Skin epidermis (tissue), 12 donors: ENCODE results near the gene AIG1.
"Not testable (repeated sequence)": the region's sequence is repeated elsewhere in the genome, so short reads cannot be mapped to it uniquely, and the experiment has no call there.

ENCODE experiments used
- H3K27ac ChIP-seq, 21 experiments: fragments of 200-600 bp; sonication (generic) in 11 of 21; one replicate each; pipeline ENCODE4 v1.5.0; 2020; ENCODE audit warnings: mild to moderate bottlenecking in 3 of 21, inconsistent platforms in 2 of 21, moderate library complexity in 2 of 21
- H3K4me3 ChIP-seq, 7 experiments: fragments of 200-600 bp; sonication (generic) in 2 of 7; one replicate each; pipeline ENCODE4 v1.5.0; 2020; ENCODE audit warnings: inconsistent platforms in 2 of 7, mild to moderate bottlenecking in 2 of 7, moderate library complexity in 1 of 7

The AIG1 gene

DNA sequence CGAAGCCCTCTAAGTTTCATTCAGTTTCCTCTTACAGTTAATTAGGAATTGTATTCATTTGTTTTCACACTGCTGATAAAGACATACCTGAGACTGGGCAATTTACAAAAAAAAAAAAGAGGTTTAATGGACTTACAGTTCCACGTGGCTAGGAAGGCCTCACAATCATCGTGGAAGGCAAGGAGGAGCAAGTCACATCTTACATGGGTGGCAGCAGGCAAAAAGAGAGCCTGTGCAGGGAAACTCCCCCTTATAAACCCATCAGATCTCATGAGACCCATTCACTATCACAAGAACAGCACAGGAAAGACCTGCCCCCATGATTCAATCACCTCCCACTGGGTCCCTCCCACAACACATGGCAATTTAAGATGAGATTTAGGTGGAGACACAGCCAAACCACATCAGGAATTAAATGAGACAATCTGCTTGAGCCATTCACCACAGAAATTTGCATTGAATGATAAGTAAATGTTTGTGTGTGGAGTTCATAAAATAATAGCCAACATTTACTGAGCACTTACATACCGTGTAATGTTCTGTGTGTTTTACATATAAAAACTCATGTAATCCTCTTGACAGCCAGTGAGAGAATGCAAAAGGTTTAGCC lies 185.6 kb downstream of the AIG1 start:
- H3K27ac ChIP-seq, H3K4me3 ChIP-seq: not testable (repeated sequence)

DNA sequence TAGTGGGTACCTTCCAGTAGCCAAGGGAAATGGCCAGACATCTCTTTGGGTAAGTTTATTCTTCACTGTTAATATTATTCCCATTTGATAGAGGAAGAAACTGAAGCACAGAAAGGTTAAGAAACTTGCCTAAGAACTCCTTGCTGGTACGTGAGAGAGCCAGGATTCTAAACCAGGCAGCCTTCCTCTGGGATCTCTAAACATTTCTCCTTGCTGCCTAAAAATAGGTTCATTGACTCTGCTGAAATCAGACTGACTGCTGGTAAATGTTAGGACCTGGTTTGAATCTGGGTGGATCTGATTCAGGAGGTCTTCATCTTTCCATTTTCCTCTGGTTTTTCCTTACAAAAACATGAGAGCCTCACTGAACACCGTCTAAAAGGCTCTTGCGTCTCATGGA lies 186.9 kb downstream of the AIG1 start:
- no peak overlapping the region for H3K4me3 ChIP-seq
- no peak overlapping the region for H3K27ac ChIP-seq

DNA sequence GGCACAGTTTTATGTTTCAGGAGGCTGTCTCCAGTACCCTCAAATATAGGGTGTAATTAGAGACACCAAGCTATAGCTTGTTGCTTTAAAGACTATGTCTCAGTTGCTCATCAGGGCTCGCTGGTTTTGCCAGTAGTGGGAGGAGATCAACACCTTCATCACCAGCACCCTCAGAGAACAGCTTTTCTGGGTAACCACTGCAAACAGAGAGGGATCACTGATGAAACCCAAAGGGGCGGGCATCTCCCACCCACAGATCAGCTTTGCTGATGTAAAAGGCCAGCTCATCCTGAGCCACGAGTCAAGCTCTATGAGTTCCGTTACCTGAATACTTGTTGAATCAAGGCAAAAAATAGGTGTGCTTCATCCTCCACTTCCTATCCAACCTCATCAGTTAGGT lies 187.7 kb downstream of the AIG1 start:
- H3K27ac ChIP-seq, result no peak overlapping the region
- no peak overlapping the region for H3K4me3 ChIP-seq

DNA sequence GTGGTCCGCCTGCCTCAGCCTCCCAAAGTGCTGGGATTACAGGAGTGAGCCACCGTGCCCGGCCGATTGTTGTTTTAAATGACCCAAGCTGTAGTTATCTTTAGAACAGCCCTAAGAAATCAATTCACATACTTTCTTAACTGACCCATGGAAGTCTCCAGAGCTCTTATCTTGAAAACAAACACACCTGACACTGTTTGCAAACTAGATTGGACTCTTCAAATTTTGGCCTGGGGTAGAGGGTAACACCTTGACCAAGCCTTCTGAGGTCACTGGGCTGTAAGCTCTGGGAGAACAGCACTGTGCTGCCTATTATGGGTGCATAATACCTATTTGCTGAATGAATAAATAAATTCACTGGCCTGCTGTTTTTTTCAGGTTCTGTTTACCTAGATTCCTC lies 190.6 kb downstream of the AIG1 start:
- Histone ChIP-seq H3K4me3 (no peak overlapping the region), H3K27ac (no peak overlapping the region)

DNA sequence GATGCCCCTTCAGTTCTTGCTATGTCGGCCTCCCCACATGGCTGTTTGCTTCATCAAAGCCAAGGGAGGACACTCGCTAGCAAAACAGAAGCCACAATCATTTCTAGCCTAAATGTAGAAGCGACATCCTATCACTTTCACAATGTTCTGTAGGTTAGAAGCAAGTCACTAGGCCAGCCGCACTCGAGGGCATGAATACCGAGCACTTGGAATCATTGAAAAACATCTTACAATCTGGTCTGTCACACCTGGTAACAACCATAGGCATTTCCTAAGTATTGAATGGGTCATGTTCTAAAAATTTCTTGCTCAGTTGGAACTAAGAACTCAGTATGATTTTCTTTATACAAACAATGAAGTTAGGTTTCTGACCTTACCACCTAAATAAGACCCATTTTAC lies 192.3 kb downstream of the AIG1 start:
- no peak overlapping the region for H3K4me3 ChIP-seq
- H3K27ac ChIP-seq, result no peak overlapping the region

DNA sequence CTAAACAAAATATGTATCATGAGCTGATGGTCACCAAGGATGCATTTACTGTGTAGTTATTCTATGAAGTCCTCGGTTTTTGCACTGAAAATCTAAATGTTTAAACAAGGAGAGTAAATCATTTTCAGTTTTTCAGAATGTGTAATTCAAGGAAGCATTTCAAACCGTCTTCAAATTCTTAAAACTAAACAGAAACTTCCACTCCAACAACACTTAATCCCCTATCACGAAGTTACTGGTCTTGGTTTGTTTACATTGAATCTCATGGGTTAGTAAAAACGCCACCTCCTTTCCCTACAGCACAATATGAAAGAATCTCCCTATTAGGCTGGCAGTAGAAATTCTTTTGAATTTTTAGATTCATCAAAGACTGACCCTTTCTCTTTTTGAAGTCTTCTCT lies 192.9 kb downstream of the AIG1 start:
- Histone ChIP-seq H3K27ac (no peak overlapping the region), H3K4me3 (no peak overlapping the region)

DNA sequence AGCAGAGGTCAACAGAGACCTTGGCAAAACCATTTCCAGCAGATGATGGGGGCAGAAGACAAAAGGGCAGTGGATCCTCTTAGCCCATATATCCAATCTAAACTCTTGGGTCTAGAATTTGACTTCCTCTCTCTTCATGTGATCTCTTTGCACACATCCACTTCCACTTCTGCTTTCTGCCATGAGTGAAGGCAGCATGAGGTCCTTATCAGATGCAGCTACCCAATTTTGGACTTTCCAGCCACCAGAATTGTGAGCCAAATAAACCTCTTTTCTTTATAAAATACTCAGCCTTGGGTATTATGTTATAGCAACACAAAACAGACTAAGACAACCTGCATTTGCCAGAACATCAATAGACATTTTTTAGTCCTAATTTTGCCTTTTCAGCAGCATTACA lies 198.3 kb downstream of the AIG1 start:
- no peak overlapping the region for H3K27ac ChIP-seq
- no peak overlapping the region for H3K4me3 ChIP-seq

DNA sequence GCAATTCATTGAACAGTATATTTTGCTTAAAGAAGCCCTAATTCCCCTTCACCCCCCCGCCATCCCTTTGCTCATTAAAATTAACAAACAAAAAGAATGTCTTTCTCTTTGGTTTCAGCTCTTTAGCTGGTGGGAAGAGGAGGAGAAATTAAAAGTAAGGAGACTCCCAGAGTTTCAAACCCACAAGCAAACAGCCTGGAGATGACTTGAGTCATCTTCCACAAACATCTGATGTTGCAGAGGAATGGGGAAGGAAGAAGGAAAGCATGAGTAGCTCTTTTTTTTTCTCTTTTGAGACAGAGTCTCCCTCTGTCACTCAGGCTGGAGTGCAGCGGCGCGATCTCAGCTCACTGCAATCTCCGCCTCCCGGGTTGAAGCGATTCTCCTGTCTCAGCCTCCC lies 200.2 kb downstream of the AIG1 start:
- Histone ChIP-seq H3K4me3 (no peak overlapping the region), H3K27ac (no peak overlapping the region)

DNA sequence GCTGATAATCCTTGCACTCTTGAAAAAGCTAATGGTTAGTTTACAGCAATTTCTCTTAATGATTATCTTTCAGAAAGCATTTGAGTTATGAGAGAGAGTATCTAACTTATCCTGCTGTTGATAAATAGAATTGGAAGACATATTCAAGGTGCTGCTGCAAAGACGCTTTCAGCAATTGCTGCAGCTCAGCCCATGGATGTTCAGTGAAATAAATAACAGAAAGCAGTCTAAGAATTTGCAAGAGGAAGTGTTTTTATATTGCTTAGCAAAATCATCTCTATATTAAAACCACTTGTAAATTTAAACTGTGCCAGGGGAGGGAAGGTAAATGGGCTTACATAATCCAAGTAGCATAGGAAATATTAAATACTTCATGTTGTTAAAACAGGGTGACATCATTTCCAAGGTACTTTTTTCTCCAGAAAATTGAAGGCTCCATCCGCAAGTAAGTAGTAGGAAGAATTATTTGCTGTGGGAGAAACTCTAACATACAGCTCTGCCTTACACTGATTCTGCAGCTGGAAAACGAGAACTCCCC lies 201.3 kb downstream of the AIG1 start:
- no peak overlapping the region for H3K4me3 ChIP-seq
- H3K27ac ChIP-seq, result no peak overlapping the region

DNA sequence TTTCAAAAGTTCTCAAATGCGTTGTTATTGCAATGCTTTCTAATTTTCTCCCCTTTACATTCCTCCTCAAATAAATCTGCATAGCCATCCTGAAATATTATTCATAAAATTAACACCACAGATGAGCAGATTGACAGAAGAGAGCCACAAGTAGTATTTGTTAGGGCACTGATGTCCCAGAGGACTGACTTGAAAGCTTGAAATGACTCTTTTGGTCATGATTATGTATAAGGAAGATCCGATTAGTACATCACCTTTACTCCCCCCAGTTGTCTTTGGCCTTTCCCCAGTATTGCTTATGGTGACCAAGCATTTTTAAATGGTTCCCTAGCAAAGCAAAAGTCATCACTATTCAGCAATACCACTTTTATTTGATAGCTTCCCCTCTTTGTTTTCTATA lies 202.2 kb downstream of the AIG1 start:
- Histone ChIP-seq H3K4me3 (no peak overlapping the region), H3K27ac (no peak overlapping the region)

DNA sequence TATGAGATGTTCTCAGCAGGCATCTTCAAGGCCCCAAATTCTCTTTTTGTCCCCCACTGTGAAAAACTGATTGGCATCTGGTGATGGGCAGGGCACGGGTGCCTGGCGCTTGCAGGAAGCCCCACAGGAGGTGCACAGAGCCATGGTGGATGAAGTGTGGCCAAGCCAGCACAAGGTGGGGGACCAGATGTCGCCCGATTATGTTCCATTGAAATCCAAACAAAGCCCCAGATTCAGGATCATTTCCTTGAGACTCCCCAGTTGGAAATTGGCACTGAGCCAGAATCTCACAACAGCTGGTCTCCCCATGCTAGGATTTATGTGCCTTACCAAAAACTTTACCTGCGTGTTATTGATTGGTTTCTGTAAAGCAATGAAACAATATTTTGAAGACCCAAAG lies 203.7 kb downstream of the AIG1 start:
- peak overlapping the region in 1 of 21 experiments; percentile 26 for H3K27ac ChIP-seq

DNA sequence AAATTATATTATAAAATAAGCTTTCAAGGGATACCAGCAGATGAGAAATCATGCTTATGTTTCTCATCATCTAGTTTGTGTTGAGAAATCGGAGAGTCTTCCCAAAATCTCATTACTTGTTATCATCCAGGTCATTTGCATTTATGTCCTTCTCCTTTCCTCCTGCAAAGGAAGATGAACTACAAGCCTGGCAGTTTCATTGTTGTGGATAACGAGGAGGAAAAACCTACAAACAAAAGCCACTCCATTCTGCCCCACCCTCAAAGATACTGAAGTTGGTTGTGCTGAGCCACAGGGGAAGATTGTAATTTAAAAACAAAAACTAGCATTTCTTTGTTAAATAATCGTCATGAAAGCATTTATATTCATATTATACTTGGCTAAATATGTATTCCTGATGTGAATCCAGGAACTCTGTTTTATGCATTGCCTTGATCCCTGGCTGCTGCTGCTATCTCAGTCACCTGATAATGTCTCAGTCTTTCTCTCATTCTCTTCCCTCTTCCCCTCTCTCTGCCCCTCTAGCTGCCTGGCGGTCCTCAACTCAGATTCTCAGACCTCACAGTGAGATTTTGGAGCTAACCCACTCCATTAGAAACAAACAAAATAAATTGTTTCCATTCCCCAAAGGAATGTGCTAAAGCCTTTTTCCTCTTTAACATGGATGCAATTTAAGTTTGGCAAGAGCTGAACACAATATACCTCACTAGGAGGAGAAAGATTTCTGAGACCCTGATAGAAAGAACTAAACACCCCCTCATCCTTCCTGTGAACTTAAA lies 204.5 kb downstream of the AIG1 start:
- no peak overlapping the region for H3K27ac ChIP-seq

More for the DNA sequence above, 203.7 kb downstream of the AIG1 start:
- no peak overlapping the region for H3K4me3 ChIP-seq

DNA sequence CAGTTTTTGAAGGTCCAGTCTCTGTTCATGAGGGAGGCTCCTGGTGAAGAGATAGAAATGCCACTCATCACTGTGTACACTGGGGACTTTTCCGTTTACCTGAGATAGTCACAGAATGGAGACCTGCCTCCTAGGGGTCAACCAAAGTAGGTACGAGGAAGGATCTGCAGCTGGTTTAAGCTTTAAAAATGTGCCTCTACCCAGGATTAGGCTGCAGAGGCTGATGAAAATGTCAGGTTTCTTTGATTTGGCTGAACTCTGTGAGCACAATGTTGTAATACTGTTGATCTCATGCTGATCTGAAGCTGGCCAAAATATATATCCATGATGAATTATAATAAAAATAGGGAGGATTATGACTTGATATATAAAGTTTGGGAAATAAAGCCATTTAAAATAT lies 207.1 kb downstream of the AIG1 start:
- Histone ChIP-seq H3K27ac (no peak overlapping the region), H3K4me3 (no peak overlapping the region)

More for the DNA sequence above, 204.5 kb downstream of the AIG1 start:
- no peak overlapping the region for H3K4me3 ChIP-seq

DNA sequence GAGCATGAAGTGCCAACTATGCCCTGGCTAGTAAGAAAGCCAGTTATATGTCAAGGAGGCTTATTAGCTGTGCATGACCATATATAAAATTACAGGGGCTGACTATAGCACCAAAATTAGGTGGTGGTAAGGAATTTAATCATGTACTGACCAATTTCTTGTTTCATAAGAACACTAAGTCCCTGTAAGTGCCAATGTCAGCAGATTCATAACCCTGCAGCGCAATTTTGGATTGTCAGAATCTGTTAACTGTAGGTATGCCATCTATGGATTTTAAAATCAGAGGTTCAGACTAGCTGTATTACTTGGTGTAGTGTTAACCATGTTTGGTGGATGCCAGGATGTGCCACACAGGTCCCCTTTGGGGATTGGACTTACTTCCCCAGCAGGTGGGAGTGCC lies 207.8 kb downstream of the AIG1 start:
- Histone ChIP-seq H3K4me3 (no peak overlapping the region), H3K27ac (no peak overlapping the region)

DNA sequence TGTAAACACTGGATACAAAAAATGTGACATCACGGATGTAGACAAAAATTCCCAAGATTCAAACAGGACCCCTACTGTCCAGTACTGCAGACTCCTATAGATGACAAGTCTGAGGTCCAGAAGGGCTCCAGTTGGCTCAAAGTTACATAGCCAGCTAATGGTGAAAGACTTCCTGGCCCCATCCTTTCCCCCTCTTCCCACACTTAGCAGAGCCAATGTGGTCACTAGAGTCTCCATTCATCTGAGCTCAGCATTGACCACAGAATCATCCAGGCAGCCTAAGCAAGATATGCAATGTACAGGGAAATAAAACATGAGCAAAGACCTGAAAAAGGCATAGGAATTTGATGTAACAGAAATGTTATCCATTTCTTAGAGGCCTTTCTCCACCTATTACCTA lies 209.3 kb downstream of the AIG1 start:
- no peak overlapping the region for H3K4me3 ChIP-seq
- H3K27ac ChIP-seq, result no peak overlapping the region

DNA sequence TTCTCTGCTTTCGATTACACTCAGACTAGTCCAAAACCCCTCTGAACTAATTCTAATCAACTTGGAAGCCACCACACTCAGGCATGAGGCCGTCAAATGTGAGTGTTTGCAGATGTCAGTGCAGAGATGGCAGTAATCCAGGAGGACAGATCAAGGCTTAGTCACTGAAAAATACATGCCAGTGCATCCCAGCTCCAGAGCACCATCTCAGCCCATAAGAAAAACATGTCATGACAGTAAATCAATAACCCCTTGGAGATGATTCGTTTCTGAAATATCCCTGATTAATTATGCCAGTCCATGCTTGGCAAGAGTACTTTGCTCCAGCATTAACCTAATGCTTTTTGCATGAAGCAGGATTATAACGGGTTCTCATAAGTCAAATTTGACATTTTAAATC lies 210.3 kb downstream of the AIG1 start:
- H3K4me3 ChIP-seq, result no peak overlapping the region
- H3K27ac ChIP-seq, result no peak overlapping the region

DNA sequence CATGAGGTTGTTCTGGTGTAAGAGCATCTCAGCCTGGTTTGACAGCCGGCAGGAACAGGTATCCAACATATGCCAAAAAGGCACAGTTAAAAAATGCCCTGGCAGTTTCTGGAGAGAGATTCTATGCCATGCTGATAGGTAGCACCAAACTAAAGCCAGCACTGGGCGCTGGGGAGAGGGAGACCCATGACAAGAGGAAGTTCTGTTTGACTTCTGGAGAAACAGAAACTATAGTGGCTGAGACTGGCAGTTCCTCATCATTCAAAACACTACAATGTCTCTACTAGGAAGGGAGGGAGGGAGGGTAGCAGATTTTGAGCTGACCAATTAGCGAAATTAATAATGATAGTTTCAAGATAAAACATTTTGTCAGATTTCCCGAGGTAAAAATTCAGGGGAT lies 215.7 kb downstream of the AIG1 start:
- no peak overlapping the region for H3K27ac ChIP-seq
- H3K4me3 ChIP-seq, result no peak overlapping the region

DNA sequence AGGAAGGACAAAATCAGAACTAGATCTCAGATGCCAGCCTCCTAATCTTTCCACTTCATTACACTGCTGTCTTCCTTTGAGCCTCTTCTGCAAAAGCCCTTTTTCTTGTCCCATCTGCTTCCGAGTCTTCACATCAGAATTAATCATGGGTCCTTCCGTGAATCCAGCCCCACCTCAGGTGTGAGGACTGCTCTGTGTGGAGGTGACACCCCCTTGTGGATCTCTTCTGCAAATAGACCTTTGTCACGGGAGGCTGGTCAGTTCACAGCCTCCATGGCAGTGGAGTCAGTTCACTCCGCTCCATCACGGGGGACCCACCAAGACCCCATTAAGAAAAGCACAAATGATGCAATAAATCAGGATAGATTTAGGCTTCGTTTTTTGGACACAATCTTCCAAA lies 218.7 kb downstream of the AIG1 start:
- no peak overlapping the region for H3K27ac ChIP-seq
- no peak overlapping the region for H3K4me3 ChIP-seq

DNA sequence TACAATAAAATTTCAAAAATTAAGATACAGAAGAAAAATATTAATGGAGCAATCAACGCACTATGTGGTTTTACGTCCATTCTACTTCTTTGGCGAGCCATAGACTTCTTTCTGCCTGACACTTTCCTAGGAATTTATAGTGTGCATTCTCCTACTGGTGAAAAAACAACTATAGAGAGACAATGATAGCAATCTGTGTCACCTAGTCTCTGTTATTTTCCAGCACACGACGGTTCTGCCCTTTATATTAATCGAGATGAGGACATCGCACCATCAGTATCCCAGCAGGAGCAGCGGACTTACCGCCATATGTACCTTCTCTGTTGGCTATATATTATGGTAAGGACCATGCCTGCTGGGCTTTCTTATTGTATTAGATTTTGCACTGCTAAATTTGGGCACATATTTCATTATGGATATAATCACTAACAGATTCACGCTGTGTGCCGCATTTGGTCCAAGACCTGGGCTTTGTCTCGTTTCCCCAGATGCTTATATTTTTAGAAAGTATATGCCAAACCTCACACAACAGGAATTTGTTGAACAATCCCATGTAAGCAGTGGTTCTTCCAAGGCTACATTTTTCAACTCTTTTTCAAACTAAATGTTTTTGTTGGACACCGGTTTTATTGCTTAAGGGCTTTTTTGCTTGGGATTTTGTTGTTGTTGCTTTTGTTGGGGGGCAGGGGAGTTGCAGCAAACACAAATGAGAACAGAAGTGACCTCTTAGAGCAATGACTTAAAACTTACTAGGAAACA lies 223.4 kb downstream of the AIG1 start:
- Histone ChIP-seq H3K27ac (no peak overlapping the region), H3K4me3 (no peak overlapping the region)

DNA sequence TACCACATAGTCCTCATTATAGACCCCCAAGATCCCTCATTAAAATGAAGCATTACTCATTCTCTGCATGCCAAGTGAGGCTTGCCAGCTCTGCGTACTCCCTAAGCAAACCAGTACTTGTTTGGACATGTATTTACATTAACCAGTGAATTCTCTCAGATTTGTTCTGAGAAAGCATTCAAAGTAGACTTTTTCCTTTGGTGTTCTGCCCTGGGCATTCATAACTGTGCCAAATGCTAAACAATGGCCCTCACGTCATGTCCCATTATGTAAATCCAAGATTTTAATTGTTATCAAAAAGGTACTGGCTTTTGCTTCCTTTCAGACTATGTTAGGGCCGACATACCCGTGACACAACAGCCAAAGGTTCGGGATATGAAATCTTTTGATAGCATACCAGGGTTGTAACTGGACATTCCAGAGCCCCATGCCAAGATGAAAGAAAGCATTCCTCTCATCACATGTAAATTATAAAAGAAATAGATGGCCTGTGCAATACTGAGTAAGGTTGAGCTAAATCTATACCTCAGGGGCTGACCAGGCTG lies 225.6 kb downstream of the AIG1 start:
- H3K4me3 ChIP-seq, result no peak overlapping the region
- no peak overlapping the region for H3K27ac ChIP-seq

DNA sequence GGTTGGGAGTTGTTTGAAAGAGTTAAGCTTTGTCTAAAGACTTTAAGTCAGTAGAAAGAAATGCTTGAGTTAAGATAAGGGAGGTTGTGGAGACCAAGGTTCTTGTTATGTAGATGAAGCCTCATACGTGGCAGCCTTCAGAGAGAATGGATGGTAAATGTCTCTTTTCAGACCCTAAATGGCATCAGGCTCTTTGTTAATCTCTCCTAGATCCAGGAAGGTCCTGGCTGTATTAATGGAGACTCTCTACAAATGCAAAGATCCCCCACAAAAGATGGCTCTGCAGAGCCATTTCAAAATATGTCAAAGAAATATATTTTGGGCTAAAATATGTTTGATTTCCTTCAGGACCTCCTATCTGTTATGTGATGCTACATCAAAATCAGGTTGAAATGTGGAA lies 228.2 kb downstream of the AIG1 start:
- Histone ChIP-seq H3K4me3 (no peak overlapping the region), H3K27ac (no peak overlapping the region)
